Panc1 (cell line): ENCODE data around the gene KRTAP5-2. TPM values are rescaled to one million over a fixed set of nuclear protein-coding genes. Genes with fewer than 3 reads are reported as not detected.

Experiments used
- ATAC-seq: fragments of 200-7000 bp; cut with Tn5 transposase; 2 replicates; pipeline ENCODE4 v1.9.1; 2020; ENCODE audit warnings: mild to moderate bottlenecking, moderate library complexity
- BruUV-seq: library from RNA; stranded (reverse); fragments of 400-500 nt; replicated peaks from 2 replicates; lab custom pipeline; 2021; lab: Mats Ljungman, UMichigan
- CTCF ChIA-PET: fragments of 300-600 bp; sonication (Branson Sonifier 250); formaldehyde crosslinking; loops from one replicate; lab custom pipeline; 2022; ENCODE audit warnings: antibody characterized with exemption; lab: Charles Lee
- POLR2A ChIA-PET: fragments of 300-600 bp; sonication (Branson Sonifier 250); formaldehyde crosslinking; loops from one replicate; lab custom pipeline; 2022; ENCODE audit warnings: antibody characterized with exemption; lab: Charles Lee
- DNase-seq: peaks from one replicate; pipeline ENCODE4 v3.0.0-alpha.2; 2010; ENCODE audit warnings: low read depth, low spot score
- H3K27ac ChIP-seq: 2 replicates; pipeline ENCODE4 v1.5.1; 2011; ENCODE audit warnings: mild to moderate bottlenecking, low read length, inconsistent platforms
- H3K27me3 ChIP-seq: fragments of 200-500 bp; sonication (Bioruptor generic); 2 replicates; pipeline ENCODE4 v1.6.0; 2014; ENCODE audit warnings: low read length, inconsistent platforms; ENCODE audit not compliant: control insufficient read depth, insufficient read depth
- H3K36me3 ChIP-seq: fragments of 200-500 bp; sonication (Bioruptor generic); 2 replicates; pipeline ENCODE4 v1.5.1; 2014; ENCODE audit warnings: inconsistent platforms, mild to moderate bottlenecking, low read length, moderate library complexity; ENCODE audit not compliant: control insufficient read depth, insufficient read depth
- H3K4me1 ChIP-seq: 2 replicates; pipeline ENCODE4 v1.5.1; 2011; ENCODE audit warnings: inconsistent platforms, mild to moderate bottlenecking, low read length, moderate library complexity; ENCODE audit not compliant: control insufficient read depth, insufficient read depth
- H3K4me3 ChIP-seq, 2 experiments: 2 replicates each; pipeline ENCODE4 v1.5.1; 2011 to 2012; ENCODE audit warnings: low read depth in 2 of 2, low read length in 2 of 2, mild to moderate bottlenecking in 2 of 2, inconsistent platforms in 1 of 2, moderate library complexity in 1 of 2
- H3K9me3 ChIP-seq: fragments of 200-500 bp; sonication (Bioruptor generic); 2 replicates; pipeline ENCODE4 v1.5.1; 2014; ENCODE audit warnings: low read depth, mild to moderate bottlenecking, inconsistent platforms, low read length, moderate library complexity; ENCODE audit not compliant: control insufficient read depth, insufficient read depth
- POLR2AphosphoS5 ChIP-seq: IDR thresholded peaks from 2 replicates; pipeline ENCODE4 v1.6.1; 2012; ENCODE audit warnings: mild to moderate bottlenecking, low read depth, low read length, moderate library complexity
- SIN3A ChIP-seq: IDR thresholded peaks from 2 replicates; pipeline ENCODE4 v1.6.1; 2012; ENCODE audit warnings: low read depth, mild to moderate bottlenecking, low read length, moderate library complexity, borderline replicate concordance; ENCODE audit not compliant: insufficient read depth
- TCF7L2 ChIP-seq: IDR thresholded peaks from 2 replicates; pipeline ENCODE4 v1.6.1; 2011; ENCODE audit warnings: mild to moderate bottlenecking, low read depth, low read length, inconsistent platforms
- in situ Hi-C: cut with HindIII; loops from 2 replicates; pipeline ENCODE4 v1.10.0; 2016; ENCODE audit warnings: low sequenced_read_pairs, low pct_unique_long_range_greater_than_20kb
- intact Hi-C: fragments of 100-400 bp; cut with micrococcal nuclease; formaldehyde crosslinking; loops from one replicate; pipeline ENCODE4 v1.10.0; 2022; ENCODE audit not compliant: unreplicated experiment
- total RNA-seq: library from RNA; stranded (reverse); gene quantifications from one replicate; pipeline ENCODE4 v1.2.1, GENCODE V29; 2021; ENCODE audit not compliant: unreplicated experiment
- TF ChIP-seq, protein P1 (sequence below): fragments of 450-650 bp; IDR thresholded peaks from 2 replicates; pipeline ENCODE4 v1.5.1; 2017; ENCODE audit warnings: mild to moderate bottlenecking
- TF ChIP-seq, protein P2 (sequence below), 2 experiments: IDR thresholded peaks; 2 replicates each; pipeline ENCODE4 v1.6.1; 2011 to 2012; ENCODE audit warnings: low read depth in 2 of 2, control low read depth in 1 of 2, low read length in 1 of 2, mild to moderate bottlenecking in 1 of 2, moderate library complexity in 1 of 2; ENCODE audit not compliant: insufficient read depth in 1 of 2

The KRTAP5-2 gene
- total RNA-seq, 1 experiment from 2014 or later, result not detected

DNA sequence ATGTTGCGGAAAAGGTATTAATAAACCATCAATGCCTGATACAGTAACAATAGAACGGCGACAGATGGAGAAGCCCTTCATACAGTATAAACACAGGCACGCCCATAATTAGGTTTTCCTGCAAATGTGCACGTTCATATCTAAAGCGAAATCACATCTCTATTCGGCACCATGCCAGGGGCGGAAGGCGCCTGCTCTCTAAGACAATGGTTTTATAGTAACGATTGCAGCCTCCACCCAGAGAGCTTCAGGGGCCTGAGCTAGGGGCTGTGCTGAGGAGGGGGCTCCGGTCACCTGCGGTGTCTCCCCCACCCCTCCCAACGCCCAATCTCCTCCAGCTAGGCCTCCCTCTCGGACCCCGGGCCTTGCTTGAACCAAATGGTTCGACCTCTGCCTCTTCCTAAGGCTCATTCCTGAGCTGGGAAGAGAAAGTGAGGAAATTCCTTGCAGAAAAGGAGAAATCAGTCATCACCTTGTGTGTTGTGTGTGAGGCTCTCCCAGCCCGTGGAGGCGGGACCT is 41.1 kb upstream of the KRTAP5-2 start:
- no peak for TF ChIP-seq SIN3A
- TF ChIP-seq POLR2AphosphoS5, result no peak
- TF ChIP-seq, protein P1, sequence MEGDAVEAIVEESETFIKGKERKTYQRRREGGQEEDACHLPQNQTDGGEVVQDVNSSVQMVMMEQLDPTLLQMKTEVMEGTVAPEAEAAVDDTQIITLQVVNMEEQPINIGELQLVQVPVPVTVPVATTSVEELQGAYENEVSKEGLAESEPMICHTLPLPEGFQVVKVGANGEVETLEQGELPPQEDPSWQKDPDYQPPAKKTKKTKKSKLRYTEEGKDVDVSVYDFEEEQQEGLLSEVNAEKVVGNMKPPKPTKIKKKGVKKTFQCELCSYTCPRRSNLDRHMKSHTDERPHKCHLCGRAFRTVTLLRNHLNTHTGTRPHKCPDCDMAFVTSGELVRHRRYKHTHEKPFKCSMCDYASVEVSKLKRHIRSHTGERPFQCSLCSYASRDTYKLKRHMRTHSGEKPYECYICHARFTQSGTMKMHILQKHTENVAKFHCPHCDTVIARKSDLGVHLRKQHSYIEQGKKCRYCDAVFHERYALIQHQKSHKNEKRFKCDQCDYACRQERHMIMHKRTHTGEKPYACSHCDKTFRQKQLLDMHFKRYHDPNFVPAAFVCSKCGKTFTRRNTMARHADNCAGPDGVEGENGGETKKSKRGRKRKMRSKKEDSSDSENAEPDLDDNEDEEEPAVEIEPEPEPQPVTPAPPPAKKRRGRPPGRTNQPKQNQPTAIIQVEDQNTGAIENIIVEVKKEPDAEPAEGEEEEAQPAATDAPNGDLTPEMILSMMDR, result no peak
- no peak for TF ChIP-seq TCF7L2
- TF ChIP-seq, protein P2, sequence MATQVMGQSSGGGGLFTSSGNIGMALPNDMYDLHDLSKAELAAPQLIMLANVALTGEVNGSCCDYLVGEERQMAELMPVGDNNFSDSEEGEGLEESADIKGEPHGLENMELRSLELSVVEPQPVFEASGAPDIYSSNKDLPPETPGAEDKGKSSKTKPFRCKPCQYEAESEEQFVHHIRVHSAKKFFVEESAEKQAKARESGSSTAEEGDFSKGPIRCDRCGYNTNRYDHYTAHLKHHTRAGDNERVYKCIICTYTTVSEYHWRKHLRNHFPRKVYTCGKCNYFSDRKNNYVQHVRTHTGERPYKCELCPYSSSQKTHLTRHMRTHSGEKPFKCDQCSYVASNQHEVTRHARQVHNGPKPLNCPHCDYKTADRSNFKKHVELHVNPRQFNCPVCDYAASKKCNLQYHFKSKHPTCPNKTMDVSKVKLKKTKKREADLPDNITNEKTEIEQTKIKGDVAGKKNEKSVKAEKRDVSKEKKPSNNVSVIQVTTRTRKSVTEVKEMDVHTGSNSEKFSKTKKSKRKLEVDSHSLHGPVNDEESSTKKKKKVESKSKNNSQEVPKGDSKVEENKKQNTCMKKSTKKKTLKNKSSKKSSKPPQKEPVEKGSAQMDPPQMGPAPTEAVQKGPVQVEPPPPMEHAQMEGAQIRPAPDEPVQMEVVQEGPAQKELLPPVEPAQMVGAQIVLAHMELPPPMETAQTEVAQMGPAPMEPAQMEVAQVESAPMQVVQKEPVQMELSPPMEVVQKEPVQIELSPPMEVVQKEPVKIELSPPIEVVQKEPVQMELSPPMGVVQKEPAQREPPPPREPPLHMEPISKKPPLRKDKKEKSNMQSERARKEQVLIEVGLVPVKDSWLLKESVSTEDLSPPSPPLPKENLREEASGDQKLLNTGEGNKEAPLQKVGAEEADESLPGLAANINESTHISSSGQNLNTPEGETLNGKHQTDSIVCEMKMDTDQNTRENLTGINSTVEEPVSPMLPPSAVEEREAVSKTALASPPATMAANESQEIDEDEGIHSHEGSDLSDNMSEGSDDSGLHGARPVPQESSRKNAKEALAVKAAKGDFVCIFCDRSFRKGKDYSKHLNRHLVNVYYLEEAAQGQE (IDR thresholded peaks at IDR 0.05; ENCODE audit: insufficient read depth in 1 of 2, low read depth in 2 of 2, low read length in 1 of 2), result no peak
- Histone ChIP-seq H3K4me1 (no peaks in the 10 kb centered on the region), H3K9me3 (no peaks in the 10 kb centered on the region), H3K27ac (no peak overlapping the region), H3K4me3 (no peak overlapping the region), H3K27me3 (peaks cover 3% of the 10 kb centered on the region), H3K36me3 (no peaks in the 10 kb centered on the region)
- no peak for ATAC-seq
- intact Hi-C loops (no loop called here), in situ Hi-C loops (no loop called here)
- POLR2A ChIA-PET, result interaction anchor here (0.6 kb wide), 1 partner anchor 64 kb away, joined by 3 read pairs; no protein-coding TSS in a partner anchor
- no TSS peak for BruUV-seq
- DNase-seq, result no peak
- CTCF ChIA-PET, result interaction anchor here (0.6 to 0.7 kb wide), 2 partner anchors 15 to 531 kb away, joined by 3 read pairs; no protein-coding TSS in a partner anchor

DNA sequence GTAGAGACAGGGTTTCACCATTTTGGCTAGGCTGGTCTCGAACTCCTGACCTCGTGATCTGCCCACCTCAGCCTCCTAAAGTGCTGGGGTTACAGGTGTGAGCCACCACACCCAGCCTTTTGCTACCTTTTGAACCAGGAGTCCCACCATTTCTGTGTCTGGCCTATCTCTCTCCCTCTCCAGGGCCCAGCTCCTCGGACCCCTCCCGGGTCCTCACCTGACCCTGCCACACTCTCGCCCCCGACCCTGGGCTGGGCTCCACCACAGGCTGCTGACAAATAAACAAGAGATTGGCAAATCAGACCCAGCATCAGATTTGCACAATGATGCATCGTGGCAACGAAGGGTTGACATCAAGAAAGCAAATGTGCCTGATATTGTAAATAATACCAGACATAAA is 40.2 kb upstream of the KRTAP5-2 start:
- ChIA-PET CTCF (no interaction called here), POLR2A (no interaction called here)
- Histone ChIP-seq H3K4me1 (no peaks in the 10 kb centered on the region), H3K36me3 (no peaks in the 10 kb centered on the region), H3K9me3 (no peaks in the 10 kb centered on the region), H3K27ac (no peak overlapping the region), H3K27me3 (peaks cover 3% of the 10 kb centered on the region), H3K4me3 (no peak overlapping the region)
- in situ Hi-C loops (no loop called here), intact Hi-C loops (no loop called here)
- no peak for DNase-seq
- TF ChIP-seq TCF7L2, result no peak
- TF ChIP-seq, protein P1, result no peak
- no peak for TF ChIP-seq SIN3A
- no TSS peak for BruUV-seq
- ATAC-seq, result no peak
